Endometrial microvascular endothelial cells (primary cell): ENCODE results near the gene F13B. TPM values are rescaled to one million over a fixed set of nuclear protein-coding genes. Genes with fewer than 3 reads are reported as not detected.
"Not testable (repeated sequence)": the region's sequence is repeated elsewhere in the genome, so short reads cannot be mapped to it uniquely, and the experiment has no call there.

ENCODE experiments used
- in situ Hi-C: cut with HindIII; loops from 2 replicates; pipeline ENCODE4 v1.10.0; 2017; ENCODE audit warnings: low sequenced_read_pairs, low pct_unique_long_range_greater_than_20kb; ENCODE audit errors: inconsistent ontology term
- total RNA-seq: library from RNA; depleted of rRNA; stranded (reverse); fragments of >200 nt; gene quantifications from one replicate; pipeline ENCODE4 v1.2.3, GENCODE V29; 2015; ENCODE audit errors: inconsistent ontology term

Gene F13B, protein sequence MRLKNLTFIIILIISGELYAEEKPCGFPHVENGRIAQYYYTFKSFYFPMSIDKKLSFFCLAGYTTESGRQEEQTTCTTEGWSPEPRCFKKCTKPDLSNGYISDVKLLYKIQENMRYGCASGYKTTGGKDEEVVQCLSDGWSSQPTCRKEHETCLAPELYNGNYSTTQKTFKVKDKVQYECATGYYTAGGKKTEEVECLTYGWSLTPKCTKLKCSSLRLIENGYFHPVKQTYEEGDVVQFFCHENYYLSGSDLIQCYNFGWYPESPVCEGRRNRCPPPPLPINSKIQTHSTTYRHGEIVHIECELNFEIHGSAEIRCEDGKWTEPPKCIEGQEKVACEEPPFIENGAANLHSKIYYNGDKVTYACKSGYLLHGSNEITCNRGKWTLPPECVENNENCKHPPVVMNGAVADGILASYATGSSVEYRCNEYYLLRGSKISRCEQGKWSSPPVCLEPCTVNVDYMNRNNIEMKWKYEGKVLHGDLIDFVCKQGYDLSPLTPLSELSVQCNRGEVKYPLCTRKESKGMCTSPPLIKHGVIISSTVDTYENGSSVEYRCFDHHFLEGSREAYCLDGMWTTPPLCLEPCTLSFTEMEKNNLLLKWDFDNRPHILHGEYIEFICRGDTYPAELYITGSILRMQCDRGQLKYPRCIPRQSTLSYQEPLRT
- not detected for total RNA-seq

DNA sequence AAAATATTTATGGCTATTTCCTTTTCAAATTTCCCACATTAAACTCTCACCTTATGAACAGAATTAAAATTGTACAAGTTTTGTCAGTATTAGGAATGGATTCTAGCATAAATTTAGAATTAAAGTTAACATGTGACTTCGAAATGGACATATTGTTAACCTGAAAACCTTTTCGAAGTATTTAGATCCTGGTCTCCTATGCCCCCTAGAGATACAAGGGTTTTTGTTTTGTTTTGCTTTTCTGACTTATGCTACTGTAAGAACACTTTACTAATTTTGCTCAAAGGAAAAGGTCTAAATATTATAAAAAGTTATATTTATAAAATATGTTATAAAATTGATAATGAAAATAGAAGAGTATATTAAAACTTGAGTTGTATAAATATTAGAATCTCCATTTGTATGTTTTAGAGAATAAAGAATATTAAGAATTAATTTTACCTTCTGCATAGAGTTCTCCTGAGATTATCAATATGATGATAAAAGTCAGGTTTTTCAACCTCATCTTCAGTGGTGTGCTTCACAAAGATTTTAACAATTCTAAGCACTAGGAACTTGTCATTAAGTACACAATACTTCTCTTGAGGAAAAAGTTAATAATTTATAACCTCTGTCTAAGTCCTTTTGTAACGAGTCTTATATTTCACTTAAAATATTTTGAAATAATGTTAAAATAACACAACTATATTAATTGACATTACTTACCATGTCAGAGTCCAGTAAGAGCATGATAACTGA lies at the start of gene F13B:
Gene F13B (minus strand): TSS at position 542 of the 738 bp plus-strand sequence. CDS start 37 bp downstream, at position 505.
- in situ Hi-C loops = no loop called here

DNA sequence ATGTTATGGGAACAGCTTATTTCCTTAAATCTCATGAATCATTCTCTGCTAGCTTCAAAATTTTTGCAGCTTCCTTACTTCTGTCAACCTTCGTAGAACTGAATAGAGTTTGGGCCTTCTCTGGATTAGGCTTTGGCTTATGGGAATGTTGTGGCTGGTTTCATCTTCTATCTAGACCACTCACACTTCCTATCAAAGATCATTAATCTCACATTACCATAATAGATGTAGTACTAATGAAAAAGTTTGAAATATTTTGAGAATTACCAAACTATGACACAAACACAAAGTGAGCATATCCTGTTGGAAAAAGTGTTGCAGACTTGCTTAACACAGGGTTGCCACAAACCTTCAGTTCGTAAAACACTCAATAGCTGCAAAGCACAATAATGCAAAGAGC lies 49.1 kb upstream of the F13B start:
- in situ Hi-C loops = no loop called here

DNA sequence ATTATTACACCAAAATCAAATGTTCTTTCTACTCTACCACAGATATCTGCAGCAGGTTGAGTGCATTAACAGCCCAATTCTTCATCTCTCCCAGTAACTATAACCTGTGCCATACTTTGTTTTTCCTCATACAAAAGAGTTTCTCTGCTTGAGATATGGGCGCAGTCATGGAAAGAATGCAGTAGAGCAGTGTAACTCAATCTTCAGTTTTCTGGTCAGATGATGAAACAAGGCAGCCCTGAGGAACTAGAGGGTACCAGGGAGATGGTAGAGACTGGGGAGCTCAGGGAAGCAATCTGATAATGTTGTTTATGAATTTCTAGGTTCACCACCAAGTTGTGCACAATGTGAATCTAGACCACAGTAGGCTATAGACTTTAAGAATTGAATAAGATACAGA lies 39.8 kb upstream of the F13B start:
- in situ Hi-C loops = no loop called here

DNA sequence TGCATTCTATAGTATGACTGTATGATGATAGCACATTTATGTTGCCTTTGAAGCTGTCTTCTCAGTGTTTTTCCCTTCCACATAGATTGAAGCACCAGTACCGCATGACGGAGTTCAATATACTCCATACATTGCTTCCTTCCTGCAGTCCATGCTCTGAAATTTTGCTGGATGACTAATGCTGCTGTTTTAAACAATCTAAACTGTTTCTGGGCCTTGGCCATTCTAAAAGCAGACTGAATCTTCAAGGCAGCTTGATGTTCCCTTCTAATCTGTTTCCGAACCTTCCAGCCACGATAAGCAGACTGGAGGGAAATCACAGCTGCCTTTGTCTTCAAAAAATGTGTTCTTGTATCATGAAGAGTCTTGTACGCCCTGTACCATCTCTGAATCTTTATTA lies 36.2 kb upstream of the F13B start:
- in situ Hi-C loops = no loop called here

DNA sequence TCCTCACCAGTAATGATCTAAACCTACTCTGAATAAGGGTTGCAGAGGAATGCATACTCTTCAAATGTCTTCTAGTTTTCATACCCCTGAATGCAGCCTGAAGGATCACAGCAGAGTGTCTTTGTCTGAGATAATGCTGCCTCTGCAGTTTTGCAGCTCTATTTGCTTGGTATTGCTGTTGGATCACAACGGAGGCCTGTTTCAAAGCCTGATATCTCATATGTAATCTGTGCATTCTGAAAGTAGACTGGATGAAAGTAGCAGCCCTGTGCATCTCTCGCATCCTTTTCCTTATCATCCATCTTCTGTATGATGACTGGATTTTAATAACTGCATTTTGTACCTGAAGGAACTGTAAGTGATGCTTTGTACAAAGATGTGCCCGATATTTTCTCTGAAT lies 34.9 kb upstream of the F13B start:
- in situ Hi-C loops = no loop called here

DNA sequence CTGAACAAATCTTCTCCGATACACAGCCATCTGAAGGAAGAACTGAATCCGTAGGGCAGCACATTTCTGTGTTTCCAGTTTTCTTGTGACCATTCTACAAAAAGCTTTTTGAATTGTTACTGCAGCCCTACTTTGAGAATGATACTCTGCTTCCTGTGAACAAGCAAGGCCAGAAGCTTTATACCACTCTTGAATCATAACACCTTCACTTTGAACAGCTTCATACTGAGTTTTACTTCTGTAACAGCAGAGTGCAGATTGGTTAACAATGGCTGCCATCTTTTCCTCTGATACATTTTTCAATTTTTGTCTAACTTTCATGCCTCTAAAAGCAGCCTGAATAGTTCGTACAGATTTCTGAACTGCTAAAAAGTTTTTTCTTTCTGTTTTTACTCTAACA lies 33.6 kb upstream of the F13B start:
- in situ Hi-C loops = no loop called here

DNA sequence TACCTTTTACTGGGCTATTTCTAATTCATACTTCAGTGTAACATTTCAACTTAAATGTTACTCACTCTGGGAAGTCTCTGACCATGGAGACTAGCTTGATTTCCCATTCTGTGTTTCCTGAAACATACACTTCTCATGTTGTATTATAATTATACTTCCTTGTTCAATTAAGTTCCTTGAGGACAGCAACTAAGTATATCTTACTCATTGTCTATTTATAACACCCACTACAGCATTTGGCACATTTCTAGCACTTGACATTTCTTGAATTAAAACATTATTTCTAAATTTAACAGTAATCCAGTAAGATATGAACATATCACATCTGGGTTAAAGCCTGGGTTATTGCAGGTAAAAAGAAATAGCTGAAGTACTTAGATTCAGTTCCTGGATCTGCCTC lies 32.4 kb upstream of the F13B start:
- in situ Hi-C loops = no loop called here

DNA sequence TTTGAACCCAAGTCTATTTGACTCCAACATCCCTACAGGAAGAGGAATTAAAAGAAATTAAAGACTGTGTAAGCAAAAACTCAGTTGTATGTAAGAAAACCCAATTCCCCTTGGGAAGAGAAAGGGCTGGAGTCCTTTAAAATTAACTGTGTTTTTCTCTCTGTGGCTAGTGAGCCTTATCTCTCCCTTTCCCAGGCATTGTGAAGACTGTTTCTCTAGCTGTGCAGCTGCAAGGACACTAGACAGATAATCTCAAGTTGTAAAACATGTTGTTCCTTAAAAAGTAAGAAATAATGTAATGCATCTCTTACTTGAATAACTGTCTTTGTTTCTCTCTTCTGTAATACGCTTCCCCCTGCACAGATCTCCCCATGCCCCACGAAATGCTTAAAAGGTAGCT lies 29.9 kb upstream of the F13B start:
- in situ Hi-C loops = not testable (repeated sequence)

DNA sequence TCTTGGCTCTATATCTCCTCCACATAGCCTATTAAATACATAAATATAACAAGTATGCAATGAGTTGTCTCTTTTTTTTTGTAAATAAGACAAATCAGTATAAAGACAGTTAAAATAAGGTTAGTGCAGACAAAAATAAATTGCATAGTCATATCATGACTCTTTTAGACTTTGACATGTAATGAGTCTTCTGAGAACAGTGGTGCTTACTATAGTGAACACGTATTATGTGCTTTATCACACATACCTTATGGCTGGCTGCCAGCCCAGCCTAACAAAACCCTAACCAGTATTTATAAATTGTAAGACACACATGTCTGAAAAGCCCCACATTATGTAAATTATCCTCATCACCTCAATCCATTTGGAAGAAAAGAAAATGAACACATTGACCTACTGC lies 29.1 kb upstream of the F13B start:
- in situ Hi-C loops = no loop called here

DNA sequence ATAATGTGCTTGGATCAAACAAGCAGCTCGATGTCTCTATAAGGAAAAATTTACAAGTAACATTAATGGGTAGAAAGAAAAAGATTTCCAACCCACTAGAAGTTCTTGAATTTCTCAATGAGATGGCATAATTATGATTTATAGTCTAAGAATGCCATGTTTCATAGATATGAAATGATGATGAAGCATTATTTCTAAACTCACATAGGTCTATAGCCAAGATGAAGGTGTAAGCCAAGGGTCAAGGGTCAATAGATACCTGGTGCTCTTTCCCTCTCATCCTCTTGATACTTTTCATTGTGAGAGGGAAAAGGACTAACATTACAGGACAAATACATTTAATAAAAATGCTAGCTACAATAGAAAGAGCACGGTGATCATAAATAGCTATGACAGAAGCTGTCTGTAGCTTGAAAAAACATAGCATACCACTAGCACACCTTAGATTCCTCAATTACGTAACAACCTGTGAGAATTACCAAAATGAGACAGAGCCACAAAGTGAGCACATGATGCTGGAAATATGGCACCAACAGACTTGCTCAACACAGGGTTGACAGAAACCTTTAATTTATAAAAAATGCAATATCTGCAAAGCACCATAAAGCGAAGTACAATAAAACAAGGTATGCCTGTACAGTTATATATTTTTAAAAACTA lies 26.3 kb upstream of the F13B start:
- in situ Hi-C loops = no loop called here

DNA sequence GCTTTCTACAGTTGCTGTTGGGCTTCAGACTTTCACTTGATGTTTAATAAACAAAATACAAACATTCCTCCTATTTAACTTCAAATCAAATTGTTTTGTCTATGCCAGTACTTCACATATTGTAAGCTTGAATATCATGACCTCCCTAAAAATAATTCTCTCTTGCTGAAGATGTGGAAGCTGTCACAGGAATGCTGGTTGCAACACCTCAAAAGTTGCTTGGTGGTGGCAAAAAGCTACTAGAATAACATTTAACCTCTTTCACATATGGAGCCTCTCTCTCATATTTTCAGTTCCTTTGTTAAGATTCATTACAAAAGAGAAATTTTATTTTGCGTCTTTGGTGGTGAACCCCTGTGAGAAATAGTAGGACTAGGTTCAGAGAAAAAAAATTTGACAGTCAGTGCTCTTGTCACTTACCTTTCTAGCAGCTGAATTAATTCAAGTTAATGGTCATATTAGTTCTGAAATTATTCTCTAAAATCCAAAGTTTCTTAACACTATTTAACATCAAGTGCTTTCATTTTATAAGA lies 25.5 kb upstream of the F13B start:
- in situ Hi-C loops = no loop called here

DNA sequence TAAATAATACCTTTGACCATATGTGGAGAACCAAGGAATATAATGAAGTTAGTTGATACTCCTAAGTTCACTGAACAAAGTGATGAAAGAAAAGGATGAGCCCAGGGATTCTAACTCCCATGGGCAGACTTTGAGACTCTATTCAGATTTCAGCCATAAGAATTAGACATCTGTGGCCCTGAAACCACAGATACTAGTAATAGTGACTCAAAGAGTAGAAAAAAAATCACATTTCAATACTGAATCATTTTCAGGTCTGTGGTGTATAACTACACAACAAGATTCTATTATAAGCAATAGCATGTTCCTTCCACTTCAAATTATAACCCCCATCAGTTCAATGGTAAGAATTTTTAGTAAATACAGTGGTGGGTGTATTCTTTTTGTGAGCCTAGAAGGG lies 16.4 kb upstream of the F13B start:
- in situ Hi-C loops = no loop called here

DNA sequence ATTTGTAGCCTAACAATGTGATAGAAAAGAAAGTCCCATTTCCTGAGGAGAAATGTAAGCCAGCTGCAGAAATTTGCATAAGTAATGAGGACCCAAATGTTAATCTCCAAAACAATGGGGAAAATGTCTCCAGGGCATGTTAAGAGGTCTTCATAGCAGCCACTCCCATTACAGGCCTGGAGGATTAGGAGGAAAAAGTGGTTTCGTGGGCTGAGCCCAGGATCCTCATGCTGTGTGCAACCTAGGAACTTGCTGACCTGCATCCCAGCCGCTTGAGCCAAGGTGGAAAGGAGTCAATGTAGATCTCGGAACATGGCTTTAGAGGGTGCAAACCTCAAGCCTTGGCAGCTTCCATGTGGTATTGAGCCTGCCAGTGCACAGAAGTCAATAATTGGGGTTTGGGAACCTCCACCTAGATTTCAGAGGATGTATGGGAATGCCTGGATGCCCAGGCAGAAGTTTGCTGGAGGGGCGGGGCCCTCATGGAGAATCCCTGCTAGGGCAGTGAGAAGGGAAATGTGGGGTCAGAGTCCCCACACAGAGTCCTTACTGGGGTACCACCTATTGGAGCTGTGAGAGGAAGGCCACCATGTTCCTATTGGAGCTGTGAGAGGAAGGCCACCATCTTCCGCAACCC lies 14.2 kb upstream of the F13B start:
- in situ Hi-C loops = no loop called here

DNA sequence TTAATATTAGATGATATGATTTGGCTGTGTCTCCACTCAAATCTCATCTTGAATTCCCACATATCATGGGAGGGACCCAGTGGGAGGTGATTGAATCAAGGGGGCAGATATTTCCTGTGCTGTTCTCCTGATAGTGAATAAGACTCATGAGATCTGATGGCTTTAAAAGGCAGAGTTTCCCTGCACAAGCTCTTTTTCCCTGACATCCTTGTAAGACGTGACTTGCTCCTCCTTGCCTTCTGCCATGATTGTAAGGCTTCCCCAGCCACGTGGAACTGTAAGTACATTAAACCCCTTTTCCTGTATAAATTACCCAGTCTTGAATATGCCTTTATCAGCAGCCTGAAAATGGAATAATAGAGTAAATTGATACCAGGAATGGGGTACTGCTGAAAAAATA lies 13.3 kb upstream of the F13B start:
- in situ Hi-C loops = no loop called here

DNA sequence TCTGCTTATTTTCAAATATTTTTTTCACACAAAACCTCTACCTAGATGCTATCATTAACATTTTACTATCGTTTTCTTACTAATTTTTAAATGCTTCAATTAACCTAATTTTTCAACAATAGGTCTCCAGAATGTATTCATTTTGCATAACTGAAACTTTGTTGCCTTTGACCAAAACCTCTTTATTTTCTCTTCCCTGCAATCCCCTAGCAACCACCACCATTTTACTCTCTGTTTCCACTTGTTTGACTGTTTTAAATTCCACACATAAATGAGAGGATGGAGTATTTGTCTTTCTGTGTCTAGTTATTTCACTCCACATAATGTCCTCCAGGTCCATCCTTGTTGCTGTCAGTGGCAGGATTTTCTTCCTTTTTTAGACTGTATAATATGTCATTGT lies 9.5 kb upstream of the F13B start:
- in situ Hi-C loops = no loop called here

DNA sequence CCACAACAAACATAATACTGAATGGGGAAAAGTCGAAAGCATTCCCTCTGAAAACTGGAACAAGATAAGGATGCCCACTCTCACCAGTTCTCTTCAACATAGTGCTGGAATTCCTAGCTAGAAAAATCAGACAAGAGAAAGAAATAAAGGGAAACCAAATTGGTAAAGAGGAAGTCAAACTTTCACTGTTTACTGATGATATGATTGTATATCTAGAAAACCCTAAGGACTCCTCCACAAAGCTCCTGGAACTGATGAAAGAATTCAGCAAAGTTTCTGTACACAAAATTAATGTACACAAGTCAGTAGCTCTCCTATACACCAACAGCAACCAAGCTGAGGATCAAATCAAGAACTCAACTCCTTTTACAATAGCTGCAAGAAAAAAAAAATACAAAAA lies 6.9 kb upstream of the F13B start:
- in situ Hi-C loops = no loop called here

DNA sequence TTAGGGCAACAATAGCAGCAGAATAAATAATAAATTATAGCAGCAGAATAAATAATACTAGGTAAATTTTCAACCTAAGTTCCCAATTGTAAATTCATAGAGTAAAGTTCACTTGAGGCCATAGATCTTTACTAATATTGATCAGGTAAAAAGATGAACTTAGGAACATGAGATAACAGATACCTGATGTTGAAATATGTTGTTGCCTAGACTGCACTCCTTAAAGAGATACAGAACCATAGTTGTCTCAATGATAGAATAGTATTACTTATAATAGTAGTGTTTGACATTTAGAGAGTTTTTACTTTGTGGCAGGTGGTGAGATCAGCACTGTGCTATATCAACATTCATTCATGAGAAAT lies 378 bp upstream of the F13B start:
- in situ Hi-C loops = no loop called here

DNA sequence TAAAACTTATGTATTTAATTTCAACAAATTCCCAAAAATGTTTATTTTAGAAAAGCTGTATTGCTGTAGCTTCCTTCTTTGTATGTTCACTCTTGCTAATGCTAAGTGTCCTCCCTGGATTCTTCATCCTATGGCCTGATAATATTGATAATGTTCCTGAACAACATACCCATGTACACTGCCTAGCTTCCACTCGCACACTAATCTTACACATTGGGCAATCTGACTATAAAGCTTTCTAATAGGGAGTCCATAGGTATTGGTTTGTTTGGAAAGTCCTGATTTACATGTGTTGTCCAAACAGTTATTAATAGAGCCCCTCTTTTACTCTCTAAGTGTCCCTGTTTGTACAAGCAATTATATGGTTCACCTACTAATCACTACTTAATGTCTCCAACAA lies 783 bp downstream of the F13B start:
- in situ Hi-C loops = no loop called here

DNA sequence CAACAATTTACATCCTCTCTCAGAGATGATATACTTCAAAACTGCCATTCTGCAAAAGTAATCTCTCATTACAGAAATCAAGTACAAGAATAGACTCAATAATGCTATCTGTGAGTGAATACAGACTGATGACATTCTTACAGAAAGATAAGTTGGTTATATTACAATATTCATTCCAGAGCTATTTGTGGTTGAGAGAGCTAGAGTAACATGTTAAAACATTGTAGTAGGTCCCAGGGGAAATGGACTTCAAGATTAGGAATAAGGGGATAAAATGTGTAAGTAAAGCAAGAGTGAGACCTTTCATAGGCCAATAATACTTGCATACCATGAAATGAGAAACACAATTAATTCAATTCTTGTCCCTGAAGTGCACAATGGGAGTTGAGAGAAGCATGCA lies 1.5 kb downstream of the F13B start:
- in situ Hi-C loops = no loop called here
